Activated CD8-positive, alpha-beta memory T cell treated with anti-CD3 and anti-CD28 coated beads, Interleukin-2, amount 50 U/mL, for 4 hours (primary cell): ENCODE data around the gene SPEM2.
"Not testable (repeated sequence)": the region's sequence is repeated elsewhere in the genome, so short reads cannot be mapped to it uniquely, and the experiment has no call there.

ENCODE experiments used
- DNase-seq: peaks from one replicate; pipeline ENCODE4 v3.0.0-alpha.2; 2020

SPEM2 gene

GRCh38 chr17:7443499-7444485 is 18.4 kb downstream of the SPEM2 start:
- DNase-seq = no peak

DNA sequence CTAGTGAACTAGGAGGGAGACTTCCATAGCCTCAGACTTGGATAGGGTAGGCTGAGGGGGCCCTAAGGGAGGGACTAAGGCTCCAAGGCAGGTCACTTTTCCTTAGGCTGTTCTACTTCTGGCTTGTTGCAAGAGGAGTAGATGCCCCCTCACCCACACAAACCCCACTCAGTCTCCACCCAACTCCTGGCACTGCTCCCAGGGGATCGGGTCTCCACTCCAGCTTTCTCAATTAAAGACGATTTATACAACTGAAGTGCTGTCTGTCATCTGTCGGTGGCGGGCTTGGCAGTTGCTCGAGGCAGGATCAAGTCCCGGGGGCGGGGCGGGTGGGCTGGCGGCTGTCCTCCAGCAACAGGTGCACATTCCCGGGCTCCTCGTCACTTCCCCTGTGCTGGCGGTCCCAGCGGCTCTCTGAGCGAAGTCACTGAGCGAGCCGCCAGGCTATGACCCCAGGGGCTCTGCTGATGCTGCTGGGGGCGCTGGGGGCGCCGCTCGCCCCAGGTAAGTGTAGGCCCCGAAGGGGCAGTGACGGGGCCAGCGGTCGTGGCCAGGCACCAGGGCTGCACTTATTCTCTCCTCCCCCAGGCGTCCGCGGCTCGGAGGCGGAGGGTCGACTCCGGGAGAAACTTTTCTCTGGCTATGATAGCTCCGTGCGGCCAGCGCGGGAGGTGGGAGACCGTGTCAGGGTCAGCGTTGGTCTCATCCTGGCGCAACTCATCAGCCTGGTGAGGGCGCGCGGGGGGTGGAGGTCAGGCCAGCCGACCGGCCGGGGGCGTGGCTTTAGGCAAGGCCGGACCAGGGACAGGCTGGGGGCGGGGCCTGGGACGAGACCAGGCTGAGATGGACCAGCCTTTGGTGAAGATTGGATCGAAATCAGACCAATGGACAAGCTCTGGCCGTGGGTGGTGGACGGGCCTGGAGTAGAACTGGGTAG is 19.5 kb downstream of the SPEM2 start, which contains the start of gene CHRNB1:
Gene CHRNB1, plus strand, starts transcription at position 380 of the 937 bp plus-strand sequence. Its CDS starts 67 bp downstream, at position 447.
- peak; percentile 14 for DNase-seq

DNA sequence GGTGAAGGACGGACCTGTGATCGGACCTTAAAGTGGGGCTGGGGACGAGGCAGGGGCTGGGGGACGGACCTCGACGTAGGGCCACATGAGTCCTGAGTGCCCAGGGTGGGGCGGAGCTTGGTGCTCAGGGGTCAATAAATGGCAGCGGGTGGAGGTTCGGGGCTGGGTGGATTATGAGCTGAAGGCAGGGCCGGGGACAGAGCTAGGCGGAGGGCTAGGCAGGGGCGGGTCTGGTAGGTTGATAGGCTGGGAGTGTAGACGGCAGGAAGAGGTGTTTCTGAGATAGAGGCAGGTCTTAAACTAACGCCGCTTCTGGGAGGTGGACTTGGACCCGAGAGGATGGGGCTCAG is 20.2 kb downstream of the SPEM2 start:
- DNase-seq = peak; percentile 34

DNA sequence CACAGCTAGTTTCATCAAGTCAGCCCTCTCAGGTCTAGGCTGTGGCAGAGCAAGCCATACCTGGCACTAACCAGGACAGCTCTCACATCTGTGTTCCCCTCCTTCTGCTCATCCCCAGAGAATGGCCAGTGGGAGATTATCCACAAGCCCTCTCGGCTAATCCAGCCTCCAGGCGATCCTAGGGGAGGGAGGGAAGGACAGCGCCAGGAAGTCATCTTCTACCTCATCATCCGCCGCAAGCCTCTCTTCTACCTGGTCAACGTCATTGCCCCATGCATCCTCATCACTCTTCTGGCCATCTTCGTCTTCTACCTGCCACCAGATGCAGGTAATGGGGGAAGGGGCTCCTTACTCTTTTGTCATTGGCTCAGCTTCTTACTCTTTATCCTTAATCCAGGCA is 23.0 kb downstream of the SPEM2 start:
- no peak for DNase-seq

- DNase-seq = no peak
Measured at GRCh38 chr17:7459961-7460545, 34.6 kb downstream of the SPEM2 start.

DNA sequence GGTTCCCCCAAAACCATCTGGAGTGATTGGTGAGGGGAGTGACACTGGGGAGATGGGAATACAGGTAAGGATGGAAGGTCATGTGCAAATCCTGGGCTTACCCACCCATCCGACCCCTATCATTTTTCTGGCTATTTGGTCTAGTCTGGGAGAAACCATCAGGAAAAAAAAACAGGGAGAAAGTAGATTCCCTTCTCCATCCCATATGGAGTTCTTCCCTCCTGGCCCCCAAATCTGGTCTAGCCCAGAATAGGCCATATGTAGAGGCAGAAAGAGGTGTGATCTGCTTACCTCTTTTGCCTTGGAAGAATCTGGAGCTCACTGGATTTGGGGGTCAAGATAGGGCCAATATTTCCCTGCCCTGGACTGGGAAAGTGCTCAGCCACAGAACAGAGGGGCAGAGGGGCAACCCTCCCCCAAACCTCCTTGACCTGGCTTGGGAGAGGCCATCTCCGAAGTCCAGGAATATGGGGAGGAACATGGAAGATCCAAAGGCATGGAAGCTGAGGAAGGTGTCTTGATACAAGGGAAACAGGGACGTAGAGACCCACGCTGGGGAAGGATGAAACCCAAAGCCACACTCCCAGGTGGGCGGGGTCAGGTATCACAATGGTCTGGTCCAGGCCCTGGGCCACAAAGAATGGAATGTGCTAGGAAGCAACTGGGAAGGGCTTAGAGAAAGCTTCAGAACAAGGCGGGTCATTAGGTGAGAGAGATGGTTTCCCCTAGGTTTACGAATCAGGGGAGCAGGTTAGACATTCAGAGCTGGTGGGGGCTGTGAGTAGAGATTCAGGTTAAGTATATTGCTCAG is 35.6 kb downstream of the SPEM2 start:
- DNase-seq = no peak

DNA sequence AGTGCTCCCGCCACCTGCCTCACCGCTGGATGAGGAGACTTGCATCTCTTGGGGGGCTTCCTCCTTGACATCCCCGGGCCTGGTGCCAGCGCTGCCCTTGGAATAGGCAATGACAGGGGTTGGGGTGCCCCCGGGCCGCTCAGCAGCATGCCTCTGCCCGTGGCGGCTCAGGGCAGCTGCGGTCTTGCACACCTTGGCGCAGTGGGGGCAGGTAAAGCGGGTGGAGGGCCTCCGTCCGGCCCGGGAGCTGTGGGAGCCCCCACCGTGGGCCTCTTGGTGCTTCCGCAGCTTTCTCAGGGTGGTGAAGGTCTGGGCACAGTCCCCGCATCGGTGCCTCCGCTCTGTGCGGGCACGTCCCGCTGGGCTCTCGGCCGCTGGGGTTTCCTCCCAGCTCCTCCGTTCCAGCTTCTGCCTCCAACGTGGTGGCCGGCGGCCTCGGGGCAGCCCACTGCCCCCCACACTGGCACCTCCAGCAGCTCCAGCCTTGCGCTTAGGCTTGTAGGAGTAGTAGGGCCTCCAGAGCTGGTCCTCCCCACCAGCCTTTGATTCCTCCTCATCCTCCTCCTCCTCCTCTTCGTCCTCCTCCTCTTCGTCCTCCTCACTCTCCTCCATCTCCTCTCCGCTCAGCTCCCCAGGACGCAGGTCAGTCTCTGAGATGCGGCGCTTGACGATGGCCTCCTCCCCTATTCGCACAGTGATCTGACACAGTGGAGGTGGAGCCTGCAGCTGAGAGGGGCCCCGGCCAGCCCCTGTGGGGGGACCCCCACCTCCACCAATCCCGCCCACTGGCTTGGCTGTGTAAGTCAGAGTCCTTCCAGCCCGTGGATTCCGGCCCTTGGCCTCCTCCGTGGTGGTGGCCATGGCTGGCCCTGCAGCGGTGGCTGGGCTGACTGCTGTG is 37.3 kb downstream of the SPEM2 start:
- no peak for DNase-seq

GRCh38 chr17:7463372-7463846 is 38.0 kb downstream of the SPEM2 start:
- DNase-seq = no peak

DNA sequence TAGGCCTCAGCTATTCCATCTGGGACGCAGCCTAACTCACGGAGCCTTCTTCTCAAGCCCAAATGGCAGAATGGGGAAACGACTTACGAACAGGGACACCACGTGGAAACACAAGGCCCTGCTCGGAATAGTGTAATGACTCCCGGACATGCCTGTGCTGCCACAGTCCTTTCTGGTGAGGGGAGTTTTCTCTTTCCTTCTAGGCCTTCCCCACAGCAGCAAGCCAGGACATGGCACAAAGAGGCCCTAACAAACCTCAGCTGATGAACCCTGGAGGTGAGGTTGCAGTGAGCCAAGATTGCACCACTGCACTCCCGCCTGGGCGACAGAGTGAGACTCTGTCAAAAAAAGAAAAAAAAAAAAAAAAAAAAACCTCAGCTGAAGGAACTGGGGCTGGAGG is 38.7 kb downstream of the SPEM2 start:
- no peak for DNase-seq

DNA sequence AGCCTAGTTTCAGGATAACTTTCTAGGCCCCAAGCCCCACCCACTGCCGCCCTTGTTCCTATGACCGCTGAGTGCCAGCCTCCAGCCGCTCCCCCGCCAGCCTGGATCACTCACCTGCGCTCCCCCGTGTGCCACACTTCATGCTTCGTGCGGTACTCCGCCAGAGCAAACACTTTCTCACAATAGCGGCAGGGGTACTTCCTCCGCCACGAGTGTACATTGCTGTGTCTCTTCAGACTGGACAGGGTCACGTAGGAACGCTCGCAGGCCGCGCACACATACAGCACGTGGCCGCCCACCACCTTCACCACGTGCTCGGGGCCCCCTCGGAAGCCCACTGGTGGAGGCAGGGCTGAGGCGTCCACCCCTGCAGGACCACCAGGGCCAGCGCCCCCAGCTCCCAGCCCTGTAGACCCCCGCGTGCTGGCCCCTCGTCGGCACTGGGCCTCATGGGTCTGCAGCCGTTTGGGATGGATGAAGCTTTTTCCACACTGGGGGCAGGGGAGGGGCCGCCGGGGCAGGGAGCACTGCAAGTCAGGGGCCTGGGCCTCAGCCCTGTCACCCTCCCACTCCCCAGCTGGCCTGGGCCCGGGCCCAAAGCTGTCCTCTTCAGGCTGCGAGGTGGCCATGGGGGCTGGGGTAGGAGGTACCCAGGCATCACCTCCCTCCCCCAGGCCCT is 40.3 kb downstream of the SPEM2 start:
- DNase-seq = no peak

GRCh38 chr17:7466318-7466638 is 40.9 kb downstream of the SPEM2 start:
- DNase-seq = no peak

DNA sequence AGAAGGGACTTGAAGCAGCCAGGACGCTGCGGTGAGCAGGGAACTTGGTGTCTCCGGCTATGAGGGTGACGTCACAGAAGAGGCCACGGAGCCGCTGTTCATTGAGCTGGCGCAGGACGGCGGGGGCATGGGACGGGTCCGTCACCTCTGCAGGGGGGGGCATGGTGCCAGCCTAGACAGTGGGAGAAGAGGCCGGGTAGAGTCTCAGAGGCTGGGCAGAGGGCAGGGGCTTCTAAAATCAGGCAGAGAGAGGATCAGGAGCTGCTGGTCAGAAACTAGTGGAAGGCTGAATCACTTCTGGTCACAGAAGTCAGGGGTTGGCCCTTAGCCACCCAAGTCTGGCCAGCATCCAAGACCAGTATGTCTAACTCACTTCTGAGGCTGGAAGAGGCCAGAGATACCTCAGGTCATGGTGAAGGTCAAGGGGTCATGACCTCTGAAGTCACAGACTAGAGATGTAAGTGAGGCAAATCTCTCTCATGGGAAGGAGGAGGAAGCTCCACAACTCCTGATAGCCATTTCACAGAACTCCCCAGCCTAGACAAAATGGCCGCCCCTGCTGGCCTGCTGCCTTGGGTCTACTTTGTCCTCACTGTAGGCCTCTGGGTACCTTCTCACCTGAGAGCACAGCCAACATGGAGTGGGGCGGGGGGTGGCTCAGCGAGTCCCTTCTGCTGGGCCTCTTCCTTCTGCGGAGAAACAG is 41.4 kb downstream of the SPEM2 start:
- DNase-seq = no peak

GRCh38 chr17:7467498-7467897 is 42.1 kb downstream of the SPEM2 start:
- DNase-seq = no peak

- no peak for DNase-seq
Measured at GRCh38 chr17:7468290-7468689, 42.9 kb downstream of the SPEM2 start.

DNA sequence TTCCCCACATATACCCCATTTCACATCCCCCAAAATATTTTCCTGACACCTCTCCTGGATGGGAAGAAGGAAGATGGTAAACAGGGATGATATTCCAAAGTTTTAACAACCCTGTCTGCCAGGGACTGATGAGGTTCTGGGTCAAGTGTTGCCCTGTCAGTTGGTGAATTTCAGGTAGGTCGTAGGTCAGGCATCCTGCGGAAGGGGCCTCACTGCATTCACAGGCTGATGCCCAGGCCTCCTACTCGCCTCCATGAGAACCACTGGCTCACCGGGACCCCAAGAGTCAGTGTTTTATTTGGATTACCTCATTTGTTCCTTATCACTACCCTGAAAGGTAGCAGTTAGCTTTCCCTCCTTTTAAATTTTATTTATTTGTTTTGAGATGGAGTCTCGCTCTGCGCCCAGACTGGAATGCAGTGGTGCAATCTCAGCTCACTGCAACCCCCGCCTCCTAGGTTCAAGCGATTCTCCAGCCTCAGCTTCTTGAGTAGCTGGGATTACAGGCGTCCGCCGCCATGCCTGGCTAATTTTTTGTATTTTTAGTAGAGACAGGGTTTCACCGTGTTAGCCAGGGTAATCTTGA is 43.5 kb downstream of the SPEM2 start:
- DNase-seq = no peak

DNA sequence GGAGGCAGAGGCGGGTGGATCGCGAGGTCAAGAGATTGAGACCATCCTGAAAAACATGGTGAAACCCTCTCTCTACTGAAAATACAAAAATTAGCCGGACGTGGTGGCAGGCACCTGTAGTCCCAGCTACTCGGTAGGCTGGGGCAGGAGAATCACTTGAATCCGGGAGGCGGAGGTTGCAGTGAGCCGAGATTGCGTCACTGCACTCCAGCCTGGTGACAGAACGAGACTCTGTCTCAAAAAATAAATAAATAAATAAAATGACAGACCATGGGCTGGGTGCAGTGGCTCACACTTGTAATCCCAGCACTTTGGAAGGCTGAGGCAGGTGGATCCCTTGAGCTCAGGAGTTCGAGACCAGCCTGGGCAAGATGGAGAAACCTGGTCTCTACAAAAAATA is 44.4 kb downstream of the SPEM2 start:
- DNase-seq = not testable (repeated sequence)

GRCh38 chr17:7470457-7470973 is 45.1 kb downstream of the SPEM2 start:
- not testable (repeated sequence) for DNase-seq

DNA sequence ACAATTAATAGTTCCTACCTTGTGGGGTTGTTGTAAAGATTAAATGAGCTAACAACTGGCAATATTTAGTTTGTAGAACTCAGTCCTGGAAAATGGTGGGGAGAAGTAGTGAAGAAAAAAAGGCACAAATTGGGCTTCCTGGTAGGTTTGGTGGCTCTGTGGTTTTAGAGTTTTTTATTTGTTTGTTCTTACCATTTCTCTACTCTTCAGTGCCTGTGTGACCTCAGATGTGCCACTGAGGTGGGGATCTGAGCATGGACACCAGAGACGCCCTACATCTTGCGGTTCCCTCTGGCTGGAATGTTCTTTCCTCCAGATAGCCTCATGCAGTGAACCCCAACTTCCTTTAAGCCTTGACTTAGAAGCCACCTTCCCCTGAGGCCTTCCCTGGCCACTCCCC is 46.3 kb downstream of the SPEM2 start:
- no peak for DNase-seq

GRCh38 chr17:7474767-7475166 is 49.4 kb downstream of the SPEM2 start:
- not testable (repeated sequence) for DNase-seq
